ENCODE data around the gene CELSR1.
"Not testable (repeated sequence)": the region's sequence is repeated elsewhere in the genome, so short reads cannot be mapped to it uniquely, and the experiment has no call there.

Gene CELSR1

DNA sequence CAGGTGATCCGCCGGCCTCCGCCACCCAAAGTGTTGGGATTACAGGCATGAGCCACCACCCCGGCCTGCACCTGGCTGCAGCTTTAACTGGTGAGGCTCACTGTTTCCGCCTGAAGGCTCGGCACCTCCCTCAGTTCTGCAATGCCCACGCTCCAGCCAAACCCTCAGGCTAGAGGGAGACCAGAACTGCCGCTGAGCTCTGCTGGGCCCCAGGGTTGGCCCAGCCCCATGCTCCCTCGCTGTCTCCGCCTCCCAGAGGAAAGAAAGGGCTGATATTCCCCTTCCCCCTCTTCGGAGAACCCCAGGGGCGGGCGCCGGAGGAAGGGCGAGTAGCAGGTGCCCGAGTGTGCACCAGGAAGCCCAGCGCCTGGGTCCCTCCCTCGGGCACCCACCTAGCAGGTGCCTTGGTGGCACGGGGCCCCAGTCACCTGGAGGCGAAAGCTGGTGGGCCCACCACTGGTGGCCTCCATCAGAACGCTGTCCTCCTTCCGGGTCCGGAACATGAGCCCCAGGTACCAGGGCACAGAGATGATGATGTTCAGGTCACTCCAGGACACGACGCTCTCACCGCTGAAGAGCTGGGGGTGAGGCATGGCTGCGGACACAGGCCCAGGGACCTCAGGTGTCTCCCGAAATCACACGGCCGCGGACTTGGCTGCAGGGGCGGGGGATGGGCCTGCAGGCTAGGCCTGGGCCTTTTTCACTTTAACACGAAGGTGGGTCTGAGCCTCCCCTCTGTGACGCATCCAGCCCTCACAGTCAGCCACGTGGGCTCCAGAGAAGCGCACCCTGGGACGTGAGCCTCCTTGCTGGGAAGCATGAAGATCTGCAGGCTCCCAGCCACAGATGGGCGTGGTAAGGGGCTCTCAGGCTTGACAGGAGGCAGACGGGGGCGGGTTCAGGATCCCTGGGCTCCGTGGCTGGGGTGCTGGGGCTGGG is 128.6 kb downstream of the CELSR1 start:
- Mint-ChIP-seq H3K4me3 (no peak overlapping the region), H3K36me3 (ENCODE audit: low read depth) (no peaks in the 10 kb centered on the region), H3K27ac (no peak overlapping the region), H3K4me1 (ENCODE audit: low read depth) (no peaks in the 10 kb centered on the region), H3K9me3 (no peaks in the 10 kb centered on the region), H3K27me3 (ENCODE audit: low read depth) (no peaks in the 10 kb centered on the region)

DNA sequence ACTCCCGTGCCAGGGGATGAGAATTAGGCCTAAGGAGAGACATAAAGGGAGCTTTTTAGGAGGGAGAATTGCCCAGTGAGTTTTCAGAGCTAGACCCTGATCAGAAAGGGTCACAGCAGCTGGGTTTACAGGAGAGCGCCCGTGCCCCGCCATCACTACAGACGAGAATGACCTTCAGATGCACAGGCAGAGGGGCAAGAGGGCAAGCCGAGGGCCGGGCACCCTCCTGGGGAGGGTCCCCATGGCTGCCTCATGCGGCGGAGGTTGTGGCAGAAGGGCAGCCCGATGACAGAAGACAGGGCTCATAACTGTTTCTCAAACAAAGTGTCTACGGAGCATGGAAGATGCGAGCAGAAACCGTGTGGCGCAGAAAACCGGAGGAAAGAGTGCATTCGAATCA is 129.7 kb downstream of the CELSR1 start:
- Mint-ChIP-seq H3K27me3 (ENCODE audit: low read depth) (no peaks in the 10 kb centered on the region), H3K9me3 (no peaks in the 10 kb centered on the region), H3K4me1 (ENCODE audit: low read depth) (no peaks in the 10 kb centered on the region), H3K27ac (no peak overlapping the region), H3K36me3 (ENCODE audit: low read depth) (no peaks in the 10 kb centered on the region), H3K4me3 (no peak overlapping the region)

DNA sequence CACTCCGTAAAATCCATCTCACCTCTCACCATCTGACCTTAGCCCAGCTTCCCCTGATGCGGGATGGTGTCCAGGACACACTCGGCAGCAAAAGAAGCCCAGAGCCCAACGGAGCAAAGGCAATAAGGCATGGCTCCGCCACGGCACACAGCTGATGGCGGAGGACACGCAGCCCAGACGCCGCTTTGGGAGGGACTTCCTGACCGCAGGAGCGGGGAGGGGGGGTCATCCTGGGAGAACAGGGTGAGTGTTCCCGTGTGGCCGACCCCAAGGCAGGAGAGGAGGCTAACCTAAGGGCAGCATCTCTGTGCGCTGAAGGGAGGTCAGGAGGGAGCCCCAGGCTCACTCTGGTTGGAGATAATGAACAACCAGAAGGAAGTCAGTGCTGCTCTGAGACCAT is 130.6 kb downstream of the CELSR1 start:
- Mint-ChIP-seq H3K27me3 (ENCODE audit: low read depth) (no peaks in the 10 kb centered on the region), H3K9me3 (no peaks in the 10 kb centered on the region), H3K27ac (no peak overlapping the region), H3K4me1 (ENCODE audit: low read depth) (no peaks in the 10 kb centered on the region), H3K4me3 (no peak overlapping the region), H3K36me3 (ENCODE audit: low read depth) (no peaks in the 10 kb centered on the region)

DNA sequence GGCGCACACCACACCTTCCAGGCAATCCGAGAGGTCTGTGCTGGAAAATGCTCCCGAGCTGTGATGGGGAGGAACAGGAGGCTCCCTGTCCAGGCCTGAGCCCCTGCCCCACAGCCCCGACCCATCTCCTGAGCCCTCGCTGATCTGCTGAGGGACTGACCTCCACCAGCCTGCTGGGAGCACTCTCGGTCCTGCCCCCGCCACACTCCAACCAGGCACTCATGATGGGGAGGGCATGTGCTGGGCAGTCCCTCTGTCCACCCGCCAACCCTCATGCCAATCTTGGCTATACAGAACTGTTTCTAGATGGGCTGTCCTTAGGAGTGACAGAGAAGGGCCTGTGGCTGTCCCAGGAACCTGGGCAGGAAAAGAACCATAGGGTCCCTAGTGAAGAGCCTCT is 131.1 kb downstream of the CELSR1 start:
- H3K4me1 Mint-ChIP-seq (ENCODE audit: low read depth) = no peaks in the 10 kb centered on the region
- H3K27me3 Mint-ChIP-seq (ENCODE audit: low read depth) = no peaks in the 10 kb centered on the region
- no peaks in the 10 kb centered on the region for H3K9me3 Mint-ChIP-seq
- no peaks in the 10 kb centered on the region for H3K36me3 Mint-ChIP-seq (ENCODE audit: low read depth)
- no peak overlapping the region for H3K27ac Mint-ChIP-seq
- no peak overlapping the region for H3K4me3 Mint-ChIP-seq

DNA sequence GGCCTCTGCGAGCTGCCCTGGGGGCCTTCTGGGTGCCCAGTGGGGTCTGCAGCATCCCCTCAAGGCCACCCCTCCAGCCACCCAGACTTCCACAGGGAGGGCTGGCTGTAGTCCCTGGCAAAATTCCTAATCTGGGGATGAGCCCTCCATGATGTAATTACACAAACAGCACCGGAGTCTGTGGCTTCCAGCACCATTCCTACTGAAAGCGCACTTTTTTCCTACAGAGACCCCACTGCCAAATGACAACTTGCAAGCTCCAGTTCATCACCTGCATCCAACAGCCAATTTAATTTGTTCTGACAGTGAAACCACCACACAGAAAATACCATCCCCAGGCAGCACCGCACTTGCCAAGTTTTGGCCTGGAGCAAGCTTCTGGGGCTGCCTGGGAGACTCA is 131.5 kb downstream of the CELSR1 start:
- no peaks in the 10 kb centered on the region for H3K9me3 Mint-ChIP-seq
- H3K36me3 Mint-ChIP-seq (ENCODE audit: low read depth) = no peaks in the 10 kb centered on the region
- no peaks in the 10 kb centered on the region for H3K4me1 Mint-ChIP-seq (ENCODE audit: low read depth)
- no peak overlapping the region for H3K27ac Mint-ChIP-seq
- H3K27me3 Mint-ChIP-seq (ENCODE audit: low read depth) = no peaks in the 10 kb centered on the region
- H3K4me3 Mint-ChIP-seq = no peak overlapping the region

DNA sequence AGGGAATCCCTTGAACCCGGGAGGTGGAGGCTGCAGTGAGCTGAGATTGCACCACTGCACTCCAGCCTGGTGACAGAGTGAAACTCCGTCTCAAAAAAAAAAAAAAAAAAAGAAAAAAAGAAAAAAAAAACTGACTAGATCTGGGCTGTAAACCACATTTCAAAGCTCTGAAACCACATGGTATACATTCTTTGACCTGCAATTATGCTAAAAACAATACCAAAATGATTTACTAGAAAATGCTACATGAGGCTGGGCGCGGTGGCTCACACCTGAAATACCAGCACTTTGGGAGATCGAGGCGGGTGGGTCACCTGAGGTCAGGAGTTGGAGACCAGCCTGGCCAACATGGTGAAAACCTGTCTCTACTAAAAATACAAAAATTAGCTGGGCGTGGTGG is 133.5 kb downstream of the CELSR1 start:
- H3K4me3 Mint-ChIP-seq; H3K27ac Mint-ChIP-seq; H3K4me1 Mint-ChIP-seq (ENCODE audit: low read depth); H3K9me3 Mint-ChIP-seq; H3K27me3 Mint-ChIP-seq (ENCODE audit: low read depth); H3K36me3 Mint-ChIP-seq (ENCODE audit: low read depth): not testable (repeated sequence)

DNA sequence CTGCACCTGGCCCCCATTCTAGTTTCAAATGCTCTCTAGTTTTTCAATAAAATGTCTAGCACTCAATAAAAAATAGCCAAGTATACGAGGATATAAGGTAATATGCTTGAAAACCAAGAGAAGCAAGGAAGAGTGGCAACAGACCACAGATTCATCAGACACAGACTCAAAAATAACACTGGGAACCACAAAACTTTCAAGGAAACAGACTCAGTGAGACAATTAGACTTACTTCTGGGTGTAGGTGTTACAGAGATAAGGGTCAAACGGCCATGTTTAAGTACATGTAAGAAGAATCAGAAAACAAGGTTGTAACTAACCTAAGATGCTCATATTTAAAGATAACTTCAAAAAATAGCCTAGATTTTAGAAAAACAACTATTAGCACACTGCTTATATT is 134.9 kb downstream of the CELSR1 start:
- H3K27ac Mint-ChIP-seq = no peak overlapping the region
- no peaks in the 10 kb centered on the region for H3K4me1 Mint-ChIP-seq (ENCODE audit: low read depth)
- no peaks in the 10 kb centered on the region for H3K9me3 Mint-ChIP-seq
- no peaks in the 10 kb centered on the region for H3K36me3 Mint-ChIP-seq (ENCODE audit: low read depth)
- H3K4me3 Mint-ChIP-seq = no peak overlapping the region
- H3K27me3 Mint-ChIP-seq (ENCODE audit: low read depth) = no peaks in the 10 kb centered on the region

DNA sequence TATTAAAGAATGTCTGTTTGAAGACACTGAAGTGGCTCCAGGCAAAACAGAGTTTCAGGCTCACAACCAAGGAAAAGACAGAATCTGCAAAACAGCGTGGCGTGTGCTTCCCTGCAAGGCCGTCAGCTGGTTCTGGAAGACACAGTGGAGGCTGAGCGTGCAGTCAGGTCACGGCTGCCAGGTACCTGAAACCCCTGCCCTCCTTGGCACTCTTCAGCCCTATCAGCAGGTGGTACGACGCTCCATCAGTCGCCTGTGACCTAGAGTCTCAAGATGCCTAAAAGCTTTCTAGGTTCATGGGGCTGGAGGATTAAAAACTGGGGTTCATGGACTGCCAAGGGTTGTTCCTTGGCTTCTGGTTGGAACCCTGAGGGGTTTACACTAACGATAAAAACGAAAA is 136.1 kb downstream of the CELSR1 start:
- no peak overlapping the region for H3K27ac Mint-ChIP-seq
- no peaks in the 10 kb centered on the region for H3K4me1 Mint-ChIP-seq (ENCODE audit: low read depth)
- no peaks in the 10 kb centered on the region for H3K27me3 Mint-ChIP-seq (ENCODE audit: low read depth)
- H3K9me3 Mint-ChIP-seq = no peaks in the 10 kb centered on the region
- H3K4me3 Mint-ChIP-seq = no peak overlapping the region
- no peaks in the 10 kb centered on the region for H3K36me3 Mint-ChIP-seq (ENCODE audit: low read depth)

DNA sequence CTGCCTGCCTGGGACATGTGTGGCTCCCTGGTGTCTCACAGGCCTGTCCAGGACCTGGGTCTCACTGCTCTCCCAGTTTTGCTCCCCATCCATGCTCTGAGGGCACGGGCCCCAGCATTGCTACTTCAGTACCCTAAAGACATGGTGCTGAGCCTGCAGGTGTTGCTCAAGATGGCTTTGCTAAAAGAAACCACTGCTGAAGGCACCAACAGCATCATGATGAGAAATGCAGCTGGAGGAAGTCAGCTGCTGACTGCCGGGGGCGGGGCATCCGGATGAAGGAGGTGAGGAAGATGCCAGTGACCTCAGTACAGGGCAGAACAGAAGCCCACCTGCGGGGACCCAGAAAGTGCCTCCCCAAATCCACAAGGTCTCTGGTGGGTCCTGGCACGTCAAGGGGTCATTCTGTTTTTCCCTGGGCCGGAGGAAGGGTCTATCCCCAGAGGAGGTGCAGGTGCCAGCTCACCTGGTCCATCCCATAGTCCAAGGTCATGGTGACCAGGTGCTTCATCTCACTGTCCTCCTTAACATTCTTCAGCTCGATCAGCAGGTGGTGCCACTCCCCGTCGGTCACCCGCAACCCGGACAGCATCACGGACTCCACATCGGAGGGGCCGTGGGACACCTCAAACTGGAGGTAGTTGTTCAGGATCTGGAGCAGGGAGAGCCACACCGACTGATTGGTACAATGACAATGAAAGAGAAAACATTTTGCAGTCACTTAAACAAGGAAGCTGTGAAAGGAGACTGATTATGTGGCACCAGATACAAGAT is 138.0 kb downstream of the CELSR1 start:
- H3K4me1 Mint-ChIP-seq (ENCODE audit: low read depth) = no peaks in the 10 kb centered on the region
- no peaks in the 10 kb centered on the region for H3K36me3 Mint-ChIP-seq (ENCODE audit: low read depth)
- H3K27ac Mint-ChIP-seq = no peak overlapping the region
- H3K27me3 Mint-ChIP-seq (ENCODE audit: low read depth) = no peaks in the 10 kb centered on the region
- H3K9me3 Mint-ChIP-seq = no peaks in the 10 kb centered on the region
- H3K4me3 Mint-ChIP-seq = no peak overlapping the region

DNA sequence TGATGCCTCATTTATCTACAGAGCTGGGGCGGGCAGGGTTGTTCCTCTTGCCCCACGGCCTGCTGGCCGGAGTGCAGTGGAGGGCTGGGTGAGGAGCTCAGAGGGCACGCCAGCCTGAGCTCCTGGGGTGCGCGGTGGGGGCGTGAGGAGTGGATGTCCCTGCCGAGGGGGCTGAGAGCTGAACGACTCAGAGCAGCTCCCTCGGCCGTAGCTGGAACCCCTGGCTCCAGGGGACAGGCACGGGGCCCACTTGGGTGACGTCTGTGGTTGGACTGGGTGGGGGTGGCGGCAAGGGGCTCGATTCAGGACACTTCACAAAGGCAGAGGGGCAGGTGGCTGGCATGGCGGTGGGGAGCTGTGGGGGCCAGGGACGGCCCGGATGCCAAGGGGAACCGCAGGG is 139.5 kb downstream of the CELSR1 start:
- no peak overlapping the region for H3K4me3 Mint-ChIP-seq
- no peaks in the 10 kb centered on the region for H3K9me3 Mint-ChIP-seq
- H3K4me1 Mint-ChIP-seq (ENCODE audit: low read depth) = no peaks in the 10 kb centered on the region
- no peak overlapping the region for H3K27ac Mint-ChIP-seq
- H3K36me3 Mint-ChIP-seq (ENCODE audit: low read depth) = no peaks in the 10 kb centered on the region
- H3K27me3 Mint-ChIP-seq (ENCODE audit: low read depth) = no peaks in the 10 kb centered on the region

DNA sequence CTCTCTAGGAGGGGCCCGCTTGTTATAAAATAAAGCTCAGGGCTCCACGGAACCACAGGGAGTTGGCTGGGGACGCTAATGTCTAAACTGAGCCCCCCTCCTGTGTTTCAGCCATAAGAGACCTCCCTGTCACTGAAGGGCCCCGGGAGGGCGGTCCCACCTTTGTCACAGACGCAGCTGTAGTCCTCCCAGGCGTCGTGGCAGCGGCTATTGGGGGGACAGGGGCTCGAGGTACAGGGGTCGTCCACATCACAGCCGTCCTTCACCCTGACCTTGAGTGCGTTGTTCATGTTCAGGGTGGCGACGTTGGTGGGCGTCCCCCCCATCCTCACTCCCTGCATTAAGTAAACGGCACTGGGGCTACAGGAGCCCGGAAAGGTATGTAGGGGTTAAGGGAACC is 139.9 kb downstream of the CELSR1 start:
- H3K4me3 Mint-ChIP-seq = no peak overlapping the region
- H3K27ac Mint-ChIP-seq = no peak overlapping the region
- H3K9me3 Mint-ChIP-seq = no peaks in the 10 kb centered on the region
- no peaks in the 10 kb centered on the region for H3K36me3 Mint-ChIP-seq (ENCODE audit: low read depth)
- no peaks in the 10 kb centered on the region for H3K4me1 Mint-ChIP-seq (ENCODE audit: low read depth)
- no peaks in the 10 kb centered on the region for H3K27me3 Mint-ChIP-seq (ENCODE audit: low read depth)

DNA sequence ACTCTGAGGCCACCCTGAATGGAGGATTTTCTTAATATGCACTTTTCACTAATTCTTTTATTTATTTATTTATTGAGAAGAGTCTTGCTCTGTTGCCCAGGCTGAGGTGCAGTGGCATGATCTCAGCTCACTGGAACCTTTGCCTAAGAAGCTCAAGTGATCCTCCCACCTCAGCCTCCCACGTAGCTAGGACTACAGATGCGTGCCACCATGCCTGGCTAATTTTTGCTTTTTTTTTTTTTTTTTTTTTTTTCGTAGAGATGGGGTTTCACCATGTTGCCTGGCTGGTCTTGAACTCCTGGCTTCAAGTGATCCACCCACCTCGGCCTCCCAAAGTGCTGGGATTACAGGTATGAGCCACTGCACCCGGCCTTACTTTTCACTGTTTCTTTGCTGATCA is 140.4 kb downstream of the CELSR1 start:
- H3K4me1 Mint-ChIP-seq (ENCODE audit: low read depth); H3K36me3 Mint-ChIP-seq (ENCODE audit: low read depth); H3K9me3 Mint-ChIP-seq; H3K4me3 Mint-ChIP-seq; H3K27ac Mint-ChIP-seq; H3K27me3 Mint-ChIP-seq (ENCODE audit: low read depth): not testable (repeated sequence)

DNA sequence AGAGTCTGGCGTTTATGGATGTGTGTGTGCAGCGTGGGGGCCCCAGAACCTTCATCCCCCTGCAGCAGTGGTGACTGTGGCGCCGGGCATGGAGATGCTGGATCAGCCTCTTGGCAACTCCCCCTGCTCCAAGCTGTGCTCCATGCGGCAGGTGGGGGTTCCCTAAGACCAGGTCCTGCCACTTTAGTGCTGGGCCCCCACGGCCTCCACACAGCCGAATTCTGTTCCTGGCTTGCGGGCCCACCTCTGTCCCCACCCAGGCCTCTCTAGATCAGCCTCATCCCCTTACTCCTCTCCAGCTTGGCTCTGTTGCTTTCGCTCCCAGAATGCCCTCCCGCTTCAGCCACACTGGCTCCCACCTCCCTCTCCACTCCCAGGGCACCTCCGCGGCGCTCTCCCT is 142.3 kb downstream of the CELSR1 start:
- H3K4me3 Mint-ChIP-seq = no peak overlapping the region
- no peaks in the 10 kb centered on the region for H3K9me3 Mint-ChIP-seq
- no peak overlapping the region for H3K27ac Mint-ChIP-seq
- no peaks in the 10 kb centered on the region for H3K36me3 Mint-ChIP-seq (ENCODE audit: low read depth)
- no peaks in the 10 kb centered on the region for H3K4me1 Mint-ChIP-seq (ENCODE audit: low read depth)
- no peaks in the 10 kb centered on the region for H3K27me3 Mint-ChIP-seq (ENCODE audit: low read depth)

DNA sequence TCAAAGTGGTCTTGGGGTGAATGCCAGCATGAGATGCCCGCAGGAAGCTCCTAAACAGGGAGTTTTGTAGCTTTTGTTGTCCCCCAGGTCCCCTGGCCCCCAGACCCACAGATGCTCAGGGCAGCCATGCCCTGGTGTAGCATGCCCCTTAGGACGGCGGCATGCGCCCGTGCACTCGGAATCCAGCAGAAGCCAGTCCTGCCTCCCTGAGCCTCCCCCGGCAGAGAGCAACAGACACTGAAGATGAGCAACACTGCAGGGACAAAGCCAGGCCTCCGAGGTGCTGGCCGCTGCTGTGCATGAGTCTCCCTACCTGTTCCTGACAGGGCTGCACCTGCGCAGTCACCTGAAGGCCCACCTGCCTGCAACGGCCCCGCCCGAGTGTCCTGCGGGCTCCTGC is 142.8 kb downstream of the CELSR1 start:
- Mint-ChIP-seq H3K4me3 (no peak overlapping the region), H3K27ac (no peak overlapping the region)

DNA sequence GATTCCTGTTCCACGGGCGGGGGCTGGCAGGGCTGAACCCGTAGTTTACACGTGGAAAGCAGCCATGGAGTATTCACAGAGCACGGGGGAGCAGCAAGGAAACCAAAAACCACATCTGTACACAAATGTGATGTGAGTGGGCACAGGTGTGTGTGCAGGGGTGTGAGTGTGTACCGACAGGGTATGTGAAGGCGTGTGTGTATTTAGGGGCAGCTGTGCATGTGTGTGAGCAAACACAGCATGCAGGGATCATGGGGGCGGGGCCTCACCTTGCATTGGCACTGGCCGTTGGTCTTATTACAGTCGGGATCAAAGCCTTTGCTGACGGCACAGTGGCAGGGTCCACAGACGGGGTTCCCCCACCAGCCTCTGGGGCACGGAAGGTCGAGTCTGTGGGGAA is 143.5 kb downstream of the CELSR1 start:
- Mint-ChIP-seq H3K27me3 (ENCODE audit: low read depth) (no peaks in the 10 kb centered on the region), H3K27ac (no peak overlapping the region), H3K4me1 (ENCODE audit: low read depth) (no peaks in the 10 kb centered on the region), H3K9me3 (no peaks in the 10 kb centered on the region), H3K36me3 (ENCODE audit: low read depth) (no peaks in the 10 kb centered on the region), H3K4me3 (no peak overlapping the region)

More for the DNA sequence above, 142.8 kb downstream of the CELSR1 start:
- no peaks in the 10 kb centered on the region for H3K4me1 Mint-ChIP-seq (ENCODE audit: low read depth)
- H3K36me3 Mint-ChIP-seq (ENCODE audit: low read depth) = no peaks in the 10 kb centered on the region
- H3K27me3 Mint-ChIP-seq (ENCODE audit: low read depth) = no peaks in the 10 kb centered on the region
- no peaks in the 10 kb centered on the region for H3K9me3 Mint-ChIP-seq

Measured in T-helper 1 cell treated with Interleukin-12 subunit alpha and Interleukin-12 subunit beta and Interleukin-4 antibody, amounts not matched to agents 30 μg/mL and 1 μg/mL, for 36 hours (primary cell).